Vagina (tissue), 2 donors: Measurements from ENCODE around the gene INS.

Experiments used
- POLR2AphosphoS5 ChIP-seq, 2 donors: sonication (generic); formaldehyde crosslinking; IDR thresholded peaks; one replicate each; pipeline ENCODE4 v1.9.0; 2017; ENCODE audit warnings: antibody characterized with exemption in 2 of 2, mild to moderate bottlenecking in 2 of 2, low read depth in 1 of 2; ENCODE audit not compliant: insufficient read depth in 1 of 2
- TF ChIP-seq, protein P1 (sequence below), 3 experiments: fragments of 450-650 bp in 2 of 3; fragments of 200-600 bp in 1 of 3; sonication (generic) in 1 of 3; IDR thresholded peaks; one replicate each; pipeline ENCODE4 v1.5.1; 2017 to 2019; ENCODE audit warnings: antibody characterized with exemption in 3 of 3, mild to moderate bottlenecking in 2 of 3, moderate library complexity in 2 of 3

DNA sequence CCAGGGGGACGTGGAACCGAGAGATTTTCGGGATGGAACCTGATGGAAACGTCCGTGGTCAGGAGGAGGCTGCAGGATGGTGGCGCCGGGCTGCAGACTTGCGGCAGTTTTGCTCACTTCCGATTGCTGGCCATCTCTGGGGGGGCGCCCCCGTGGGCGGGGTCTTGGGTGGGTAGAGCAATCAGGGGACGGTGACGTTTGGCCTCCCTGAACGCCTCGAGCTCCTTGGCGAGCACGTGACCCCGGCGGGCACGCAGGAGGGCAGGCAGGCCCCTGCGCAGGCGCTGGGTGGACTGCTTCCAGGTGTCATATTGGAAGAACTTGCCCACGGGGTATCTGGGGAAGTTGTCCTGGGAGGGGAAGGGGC lies 28.2 kb downstream of the INS start:
- TF ChIP-seq, protein P1, sequence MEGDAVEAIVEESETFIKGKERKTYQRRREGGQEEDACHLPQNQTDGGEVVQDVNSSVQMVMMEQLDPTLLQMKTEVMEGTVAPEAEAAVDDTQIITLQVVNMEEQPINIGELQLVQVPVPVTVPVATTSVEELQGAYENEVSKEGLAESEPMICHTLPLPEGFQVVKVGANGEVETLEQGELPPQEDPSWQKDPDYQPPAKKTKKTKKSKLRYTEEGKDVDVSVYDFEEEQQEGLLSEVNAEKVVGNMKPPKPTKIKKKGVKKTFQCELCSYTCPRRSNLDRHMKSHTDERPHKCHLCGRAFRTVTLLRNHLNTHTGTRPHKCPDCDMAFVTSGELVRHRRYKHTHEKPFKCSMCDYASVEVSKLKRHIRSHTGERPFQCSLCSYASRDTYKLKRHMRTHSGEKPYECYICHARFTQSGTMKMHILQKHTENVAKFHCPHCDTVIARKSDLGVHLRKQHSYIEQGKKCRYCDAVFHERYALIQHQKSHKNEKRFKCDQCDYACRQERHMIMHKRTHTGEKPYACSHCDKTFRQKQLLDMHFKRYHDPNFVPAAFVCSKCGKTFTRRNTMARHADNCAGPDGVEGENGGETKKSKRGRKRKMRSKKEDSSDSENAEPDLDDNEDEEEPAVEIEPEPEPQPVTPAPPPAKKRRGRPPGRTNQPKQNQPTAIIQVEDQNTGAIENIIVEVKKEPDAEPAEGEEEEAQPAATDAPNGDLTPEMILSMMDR (IDR thresholded peaks at IDR 0.05): no peak
- no peak for TF ChIP-seq POLR2AphosphoS5 (IDR thresholded peaks at IDR 0.05; ENCODE audit: insufficient read depth in 1 of 2, low read depth in 1 of 2)
